H9 (cell line): Measurements from ENCODE around the gene H2BK1. TPM values are rescaled to one million over a fixed set of nuclear protein-coding genes. Genes with fewer than 3 reads are reported as not detected.

ENCODE experiments used
- DNase-seq: peaks from one replicate; pipeline ENCODE4 v3.0.0-alpha.2; 2017
- H2AFZ ChIP-seq: one replicate; pipeline ENCODE4 v1.6.1; 2013; ENCODE audit warnings: mild to moderate bottlenecking, low read length, control low read depth, moderate library complexity
- H2AK5ac ChIP-seq: 2 replicates; pipeline ENCODE4 v1.6.1; 2013; ENCODE audit warnings: low read length, control low read depth, mixed read lengths; ENCODE audit not compliant: insufficient read length
- H2BK120ac ChIP-seq: one replicate; pipeline ENCODE4 v1.6.1; 2013; ENCODE audit warnings: low read depth, mild to moderate bottlenecking, low read length, control low read depth, inconsistent platforms; ENCODE audit not compliant: poor library complexity, severe bottlenecking
- H2BK12ac ChIP-seq: 2 replicates; pipeline ENCODE4 v1.6.1; 2013; ENCODE audit warnings: low read length, control low read depth, mixed read lengths, low read depth; ENCODE audit not compliant: insufficient read length
- H2BK15ac ChIP-seq: 2 replicates; pipeline ENCODE4 v1.6.1; 2013; ENCODE audit warnings: low read depth, low read length, control low read depth
- H2BK20ac ChIP-seq: one replicate; pipeline ENCODE4 v1.6.1; 2013; ENCODE audit warnings: low read depth, mild to moderate bottlenecking, low read length, control low read depth, inconsistent platforms; ENCODE audit not compliant: poor library complexity, severe bottlenecking
- H2BK5ac ChIP-seq: 2 replicates; pipeline ENCODE4 v1.6.1; 2013; ENCODE audit warnings: low read length, control low read depth, mixed read lengths; ENCODE audit not compliant: insufficient read length
- H3K14ac ChIP-seq: 2 replicates; pipeline ENCODE4 v1.6.1; 2013; ENCODE audit warnings: low read length, control low read depth; ENCODE audit not compliant: insufficient read depth
- H3K18ac ChIP-seq: 2 replicates; pipeline ENCODE4 v1.6.1; 2013; ENCODE audit warnings: low read depth, mild to moderate bottlenecking, mixed read lengths, low read length, control low read depth; ENCODE audit not compliant: insufficient read length
- H3K23ac ChIP-seq: 2 replicates; pipeline ENCODE4 v1.6.1; 2013; ENCODE audit warnings: low read length, control low read depth, mixed read lengths, low read depth; ENCODE audit not compliant: insufficient read length
- H3K23me2 ChIP-seq: 2 replicates; pipeline ENCODE4 v1.6.1; 2013; ENCODE audit warnings: low read depth, mild to moderate bottlenecking, mixed read lengths, low read length, control low read depth; ENCODE audit not compliant: insufficient read length, poor library complexity, severe bottlenecking
- H3K27ac ChIP-seq: 2 replicates; pipeline ENCODE4 v1.5.1; 2013; ENCODE audit warnings: low read length, control low read depth, mixed read lengths, low read depth; ENCODE audit not compliant: insufficient read length
- H3K27me3 ChIP-seq: 2 replicates; pipeline ENCODE4 v1.6.1; 2013; ENCODE audit warnings: low read length, control low read depth, inconsistent platforms; ENCODE audit not compliant: insufficient read depth
- H3K4ac ChIP-seq: 2 replicates; pipeline ENCODE4 v1.6.1; 2013; ENCODE audit warnings: low read depth, mild to moderate bottlenecking, control low read depth, inconsistent platforms, low read length, moderate library complexity
- H3K4me1 ChIP-seq: 2 replicates; pipeline ENCODE4 v1.6.1; 2013; ENCODE audit warnings: low read length, control low read depth, inconsistent platforms; ENCODE audit not compliant: insufficient read depth
- H3K4me2 ChIP-seq: 2 replicates; pipeline ENCODE4 v1.6.1; 2013; ENCODE audit warnings: low read length, control low read depth, mixed read lengths; ENCODE audit not compliant: insufficient read length, insufficient read depth
- H3K56ac ChIP-seq: 2 replicates; pipeline ENCODE4 v1.6.1; 2013; ENCODE audit warnings: low read depth, mild to moderate bottlenecking, mixed read lengths, low read length, control low read depth; ENCODE audit not compliant: insufficient read length
- H3K79me1 ChIP-seq: 2 replicates; pipeline ENCODE4 v1.6.1; 2013; ENCODE audit warnings: low read depth, mild to moderate bottlenecking, moderate library complexity, low read length, control low read depth, inconsistent platforms; ENCODE audit not compliant: insufficient read depth, poor library complexity, severe bottlenecking
- H3K79me2 ChIP-seq: 2 replicates; pipeline ENCODE4 v1.6.1; 2013; ENCODE audit warnings: low read length, control low read depth, inconsistent platforms; ENCODE audit not compliant: insufficient read depth
- H3K9ac ChIP-seq: 2 replicates; pipeline ENCODE4 v1.6.1; 2013; ENCODE audit warnings: low read length, control low read depth, mixed read lengths; ENCODE audit not compliant: insufficient read length; ENCODE audit errors: extremely low read depth
- H3K9me3 ChIP-seq: one replicate; pipeline ENCODE4 v1.6.1; 2013; ENCODE audit warnings: low read depth, low read length, inconsistent platforms; ENCODE audit not compliant: control insufficient read depth
- H3T11ph ChIP-seq: one replicate; pipeline ENCODE4 v1.6.1; 2013; ENCODE audit warnings: mild to moderate bottlenecking, low read length, control low read depth, inconsistent platforms
- H4K20me1 ChIP-seq: one replicate; pipeline ENCODE4 v1.6.1; 2013; ENCODE audit not compliant: control insufficient read depth, insufficient read length, insufficient read depth
- H4K5ac ChIP-seq: 2 replicates; pipeline ENCODE4 v1.6.1; 2013; ENCODE audit warnings: low read depth, mild to moderate bottlenecking, mixed read lengths, low read length, control low read depth; ENCODE audit not compliant: insufficient read length
- H4K8ac ChIP-seq: replicated peaks from 2 replicates; pipeline ENCODE4 v1.6.1; 2013; ENCODE audit warnings: low read length, control low read depth, mixed read lengths, low read depth; ENCODE audit not compliant: insufficient read length
- H4K91ac ChIP-seq: 2 replicates; pipeline ENCODE4 v1.6.1; 2013; ENCODE audit warnings: low read depth, mild to moderate bottlenecking, moderate library complexity, mixed read lengths, low read length, control low read depth; ENCODE audit not compliant: insufficient read length
- H3K27ac Mint-ChIP-seq, 3 experiments: 2 replicates in 2 of 3; 3 replicates in 1 of 3; pipeline ENCODE4 v1.8.0; 2020 to 2021; ENCODE audit warnings: mixed read lengths in 3 of 3, mild to moderate bottlenecking in 1 of 3, moderate library complexity in 1 of 3
- H3K27me3 Mint-ChIP-seq: 2 replicates; pipeline ENCODE4 v1.8.0; 2021; ENCODE audit warnings: low read depth, mild to moderate bottlenecking, moderate library complexity, mixed read lengths
- H3K36me3 Mint-ChIP-seq, 3 experiments: 2 replicates in 2 of 3; 3 replicates in 1 of 3; pipeline ENCODE4 v1.8.0; 2020 to 2021; ENCODE audit warnings: low read depth in 3 of 3, mixed read lengths in 3 of 3; ENCODE audit not compliant: insufficient read depth in 1 of 3
- H3K4me1 Mint-ChIP-seq, 2 experiments: 2 replicates each; pipeline ENCODE4 v1.8.0; 2020; ENCODE audit warnings: mixed read lengths in 2 of 2
- H3K4me3 Mint-ChIP-seq, 2 experiments: 2 replicates in 1 of 2; 3 replicates in 1 of 2; pipeline ENCODE4 v1.8.0; 2020 to 2021; ENCODE audit warnings: mild to moderate bottlenecking in 2 of 2, mixed read lengths in 2 of 2, moderate library complexity in 1 of 2
- H3K9me3 Mint-ChIP-seq, 2 experiments: 2 replicates in 1 of 2; 3 replicates in 1 of 2; pipeline ENCODE4 v1.8.0; 2020; ENCODE audit warnings: mild to moderate bottlenecking in 2 of 2, mixed read lengths in 2 of 2, moderate library complexity in 1 of 2
- CTCF ChIP-seq: fragments of 200-600 bp; sonication (generic); conservative IDR thresholded peaks from 3 replicates; pipeline ENCODE4 v1.8.0; 2021; ENCODE audit warnings: antibody characterized with exemption, mild to moderate bottlenecking
- WGBS: extraction: QIAGEN DNeasy Blood & Tissue Kit; methylation state at CpG from one replicate; pipeline ENCODE4 v1.1.7; 2013; ENCODE audit warnings: missing lambda C conversion rate, low lambda C conversion rate, mixed read lengths; ENCODE audit not compliant: insufficient read length; ENCODE audit errors: extremely low coverage; 5-methylcytosine and 5-hydroxymethylcytosine counted together
- total RNA-seq: library from RNA; stranded (reverse); gene quantifications from 2 replicates; pipeline ENCODE4 v1.2.1, GENCODE V29; 2021

The H2BK1 gene
- total RNA-seq, 1 experiment from 2014 or later, result not detected

GRCh38 chr7:151208253-151208862 lies 1.9 kb downstream of the H2BK1 start:
- no peak for DNase-seq
- Histone ChIP-seq H4K91ac (no peak overlapping the region), H3K18ac (no peak overlapping the region), H3K4me1 (peaks cover 5% of the 10 kb centered on the region; the same call in 1 of the 2 replicates), H4K5ac (no peak overlapping the region), H3K4me2 (no peak overlapping the region), H3K23ac (no peak overlapping the region), H3K79me1 (no peaks in the 10 kb centered on the region), H2BK15ac (no peak overlapping the region), H3T11ph (no peak overlapping the region), H2AK5ac (no peak overlapping the region), H3K79me2 (no peaks in the 10 kb centered on the region), H3K27ac (no peak overlapping the region), H3K23me2 (no peaks in the 10 kb centered on the region), H3K9ac (no peak overlapping the region), H4K8ac (no peak overlapping the region), H3K56ac (no peak overlapping the region), H2AFZ (no peak overlapping the region), H2BK120ac (no peak overlapping the region), H3K14ac (no peak overlapping the region), H3K4ac (no peak overlapping the region), H3K27me3 (no peaks in the 10 kb centered on the region), H2BK20ac (no peak overlapping the region), H2BK5ac (no peak overlapping the region), H2BK12ac (no peak overlapping the region), H4K20me1 (peaks cover 3% of the 10 kb centered on the region), H3K9me3 (no peaks in the 10 kb centered on the region)
- H3K9me3 Mint-ChIP-seq, result no peaks in the 10 kb centered on the region
- peaks cover 33% of the 10 kb centered on the region for H3K27me3 Mint-ChIP-seq
- H3K4me3 Mint-ChIP-seq, result no peak overlapping the region
- WGBS, result no CpG with 5 or more reads among the region's 9 CpGs
- peaks cover 13 to 16% of the 10 kb centered on the region in 2 experiments for H3K4me1 Mint-ChIP-seq
- H3K27ac Mint-ChIP-seq, result no peak overlapping the region
- no peak for TF ChIP-seq CTCF
- H3K36me3 Mint-ChIP-seq, result peaks cover 3 to 20% (median 6%) of the 10 kb centered on the region in 3 experiments; a peak in 6 of 7 replicates
